ENCODE data around the gene SMIM20.
"Not testable (repeated sequence)": the region's sequence is repeated elsewhere in the genome, so short reads cannot be mapped to it uniquely, and the experiment has no call there.

The SMIM20 gene

DNA sequence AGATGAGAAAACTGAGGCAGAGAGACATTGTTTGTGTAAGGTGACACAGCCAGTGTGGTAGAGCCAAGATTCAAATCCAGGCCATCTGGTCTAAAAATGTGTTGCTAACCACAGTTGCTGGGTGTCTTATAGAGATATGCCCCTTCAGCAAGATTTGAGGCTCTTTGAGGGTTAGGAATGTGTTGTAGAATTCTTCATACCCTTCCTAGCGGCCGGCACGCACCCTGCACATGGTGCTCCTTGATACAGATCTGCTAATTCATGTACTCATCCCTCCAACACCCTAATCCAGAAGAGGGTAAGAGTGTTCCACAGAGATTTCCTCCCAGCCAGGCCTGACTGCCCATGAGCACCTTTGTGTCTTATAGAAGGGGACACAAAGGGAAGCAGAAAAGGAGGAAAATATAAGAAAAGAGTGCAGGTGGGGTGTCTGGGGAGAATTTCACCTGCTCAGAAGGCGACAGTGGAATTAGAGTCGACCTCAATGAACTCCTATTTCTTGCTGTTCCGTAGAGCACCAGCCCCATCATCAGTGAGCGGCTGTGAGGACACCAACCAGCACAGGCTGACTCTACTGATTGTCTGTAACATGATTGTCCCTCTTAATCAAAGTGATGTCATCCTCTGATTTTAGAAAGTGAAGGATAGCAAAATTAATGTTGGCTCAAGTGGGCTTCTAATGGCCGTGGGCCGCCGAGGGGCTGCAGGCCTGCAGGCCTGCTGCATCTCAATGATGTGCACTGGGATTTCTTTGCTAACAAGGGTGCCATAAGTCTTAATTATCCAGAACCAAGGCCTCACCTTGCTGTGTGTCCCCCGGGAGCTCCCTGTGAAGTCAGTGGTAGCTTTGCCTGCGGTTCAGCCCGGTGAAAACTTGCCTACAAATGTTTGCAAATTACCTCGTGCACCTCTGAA is 24.2 kb upstream of the SMIM20 start:
- no peak for DNase-seq (ENCODE audit: extremely low spot score, insufficient read length, low read depth)
- no peak for FAIRE-seq

DNA sequence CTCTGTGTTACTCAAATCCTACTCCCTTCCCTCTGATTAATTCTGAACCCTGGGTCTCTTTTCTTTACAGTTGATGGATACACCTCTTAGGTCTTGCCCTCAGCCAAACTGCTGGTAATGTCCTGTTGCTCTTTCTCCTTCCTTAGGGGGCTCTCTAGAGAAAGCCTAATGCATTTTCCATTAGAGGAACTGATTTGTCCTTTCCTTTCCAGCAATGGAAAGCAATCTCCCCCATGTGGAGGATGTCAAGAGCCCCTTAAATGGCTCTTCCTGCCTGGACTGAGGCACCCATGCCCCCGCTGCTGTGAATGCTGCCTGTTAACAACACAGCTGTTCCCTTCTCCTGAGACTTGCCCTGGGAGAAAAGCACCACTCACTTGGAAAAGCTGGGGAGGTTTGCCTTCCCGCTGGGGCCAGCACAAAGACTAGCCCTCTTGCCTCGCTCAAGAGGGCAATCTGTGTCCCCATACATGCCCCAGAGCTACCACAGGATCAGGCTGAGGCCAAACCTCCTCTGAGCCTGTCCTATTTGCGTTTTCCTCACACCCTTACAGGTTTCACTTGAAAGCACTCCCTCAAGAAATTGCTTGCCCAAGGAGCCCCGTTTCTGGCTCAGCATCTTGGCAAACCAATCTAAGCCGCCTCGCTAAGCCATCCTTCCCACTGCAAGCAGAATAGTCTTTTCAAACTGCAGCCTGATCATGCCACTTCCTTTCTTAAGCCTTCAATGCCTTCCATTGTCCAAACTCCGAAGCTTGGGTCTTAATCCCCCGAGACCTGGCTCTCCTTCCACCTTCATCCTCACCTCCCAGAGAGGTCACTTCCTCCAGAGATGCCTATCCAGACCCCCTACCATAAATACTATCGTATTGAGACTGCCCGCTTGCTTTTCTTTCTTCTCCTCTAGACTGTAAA is 23.2 kb upstream of the SMIM20 start:
- DNase-seq (ENCODE audit: extremely low spot score, insufficient read length, low read depth) (no peak), FAIRE-seq (no peak)

DNA sequence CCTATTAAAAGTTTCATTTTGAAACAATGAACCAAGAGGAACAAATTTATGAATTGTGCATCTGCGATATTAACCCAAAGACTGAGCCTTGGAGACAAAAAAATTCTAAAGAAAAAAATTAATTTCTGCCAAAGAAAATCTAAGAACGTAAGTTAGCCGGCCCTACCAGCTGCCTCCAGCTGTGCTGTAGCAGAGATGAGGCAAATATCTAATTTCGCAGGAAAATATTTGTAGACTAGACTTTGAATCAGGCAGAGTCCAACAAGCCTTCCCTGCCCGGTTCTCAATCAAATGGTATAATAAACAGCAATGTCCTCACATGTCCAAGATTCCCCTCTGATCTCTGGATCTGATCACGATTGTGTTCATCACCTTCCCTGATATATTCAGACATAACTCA is 21.2 kb upstream of the SMIM20 start:
- DNase-seq (ENCODE audit: extremely low spot score, insufficient read length, low read depth) (no peak), FAIRE-seq (no peak)

DNA sequence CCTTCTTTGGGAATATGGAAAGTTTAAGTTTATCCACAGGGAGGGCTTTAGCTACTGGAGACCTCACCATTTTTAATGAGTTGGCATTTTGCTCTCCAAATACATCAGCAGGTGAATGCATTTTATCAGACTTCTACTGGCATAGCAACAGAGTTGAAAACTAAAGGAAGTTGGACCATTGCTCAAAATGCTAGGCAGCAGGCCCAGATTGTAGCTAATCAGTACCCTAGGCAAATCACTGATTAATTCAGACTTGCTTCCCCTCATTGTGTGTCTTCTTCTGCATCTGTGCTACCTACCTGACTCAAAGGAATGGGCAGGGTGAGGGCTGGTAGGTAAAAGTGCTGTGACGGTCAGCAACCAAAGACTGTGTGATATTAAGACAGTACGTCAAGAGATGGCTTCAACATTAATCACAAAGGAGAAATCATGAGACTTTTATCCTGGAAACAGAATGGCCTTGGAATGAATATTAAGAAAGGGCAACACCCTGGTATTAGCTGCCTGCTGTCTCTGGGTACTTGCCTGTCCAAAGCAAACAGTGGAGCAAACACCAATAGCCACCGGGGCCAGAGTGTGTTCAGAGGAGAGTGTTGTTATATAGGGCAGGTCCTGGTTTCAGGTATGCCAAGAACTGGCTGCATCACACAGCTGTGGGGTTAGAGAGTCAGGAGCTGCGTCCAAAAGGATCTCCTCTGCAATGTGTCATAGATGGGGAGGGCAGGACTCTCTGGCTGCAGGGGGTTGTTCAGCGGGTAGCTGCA is 17.1 kb upstream of the SMIM20 start:
- DNase-seq (ENCODE audit: extremely low spot score, insufficient read length, low read depth) (no peak), FAIRE-seq (no peak)

DNA sequence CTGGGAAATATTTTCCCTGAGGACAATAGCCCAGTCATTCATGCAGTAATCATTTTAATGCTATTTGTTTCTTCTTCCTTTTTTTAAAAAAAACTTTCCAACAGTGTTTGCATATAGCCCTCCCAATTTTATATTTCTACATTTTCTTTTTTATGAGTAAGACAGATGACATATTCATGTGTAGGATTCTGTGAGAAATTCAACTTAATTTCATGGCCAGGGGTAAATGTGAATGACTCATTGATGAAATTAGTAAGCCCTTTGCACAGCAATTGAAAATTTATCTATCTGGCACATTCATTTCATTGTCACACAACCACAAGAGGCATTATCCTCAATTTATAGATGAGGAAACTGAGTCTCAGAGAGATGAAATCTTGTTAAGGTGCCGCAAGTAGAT is 13.7 kb upstream of the SMIM20 start:
- no peak for FAIRE-seq

DNA sequence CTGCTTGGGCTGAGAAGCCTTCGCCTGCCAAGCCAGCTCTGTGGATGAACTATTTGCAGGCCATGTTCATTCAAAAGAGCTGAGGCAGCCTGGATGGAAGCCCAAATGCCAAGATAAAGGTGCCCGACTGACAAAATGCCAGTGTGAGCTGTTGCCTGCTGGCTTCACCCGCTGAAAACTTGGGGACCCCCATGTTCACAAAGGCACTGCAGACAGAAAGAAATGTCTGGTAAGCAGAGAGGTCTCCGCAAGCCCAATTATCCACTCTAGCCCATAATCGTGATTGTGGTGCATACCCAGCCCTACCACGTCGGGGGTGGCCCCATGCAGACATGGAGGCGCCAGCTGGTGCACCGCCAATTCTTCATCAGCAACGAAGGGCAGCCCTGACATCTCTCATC is 13.0 kb upstream of the SMIM20 start:
- DNase-seq (ENCODE audit: extremely low spot score, insufficient read length, low read depth) (no peak), FAIRE-seq (no peak)

More for the DNA sequence above, 13.7 kb upstream of the SMIM20 start:
- DNase-seq (ENCODE audit: extremely low spot score, insufficient read length, low read depth): no peak

DNA sequence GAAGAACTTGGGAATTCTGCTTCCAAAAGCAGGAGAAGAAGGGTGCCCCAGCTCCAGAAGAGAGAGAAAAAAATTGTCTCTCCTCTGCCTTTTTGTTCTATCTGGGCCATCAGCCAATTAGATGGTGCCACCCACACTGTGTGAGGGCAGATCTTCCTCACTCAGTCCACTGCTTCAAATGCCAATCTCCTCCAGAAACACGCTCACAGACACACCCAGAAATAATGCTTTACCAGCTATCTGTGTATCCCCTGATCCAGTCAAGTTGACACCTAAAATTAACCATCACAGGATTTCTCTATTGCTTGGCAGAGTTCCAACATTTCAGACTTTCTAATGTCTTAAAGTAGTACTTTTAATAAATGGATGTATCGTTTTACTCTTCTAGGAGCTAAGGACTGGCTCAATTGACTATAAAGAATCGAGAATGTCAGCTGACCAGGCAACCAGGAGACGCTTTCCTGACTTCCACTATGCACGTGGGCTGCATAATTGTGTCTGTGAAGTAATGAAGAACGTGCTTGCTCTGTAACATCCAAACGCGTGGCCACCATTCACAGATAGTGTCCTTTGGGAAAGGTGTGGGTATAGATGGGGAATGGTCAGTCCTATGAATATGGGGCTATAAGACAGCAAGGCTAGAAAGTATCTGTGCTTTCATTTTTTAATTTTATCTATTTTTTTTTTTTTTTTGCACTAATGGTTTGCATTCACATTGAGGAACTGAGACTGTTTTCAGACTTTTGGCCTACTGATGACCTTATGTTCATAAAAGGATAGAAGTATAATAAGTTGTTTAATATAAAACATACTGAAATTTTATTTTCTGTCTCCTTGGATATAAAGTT is 9.9 kb upstream of the SMIM20 start:
- DNase-seq (ENCODE audit: extremely low spot score, insufficient read length, low read depth) (no peak), FAIRE-seq (no peak)

DNA sequence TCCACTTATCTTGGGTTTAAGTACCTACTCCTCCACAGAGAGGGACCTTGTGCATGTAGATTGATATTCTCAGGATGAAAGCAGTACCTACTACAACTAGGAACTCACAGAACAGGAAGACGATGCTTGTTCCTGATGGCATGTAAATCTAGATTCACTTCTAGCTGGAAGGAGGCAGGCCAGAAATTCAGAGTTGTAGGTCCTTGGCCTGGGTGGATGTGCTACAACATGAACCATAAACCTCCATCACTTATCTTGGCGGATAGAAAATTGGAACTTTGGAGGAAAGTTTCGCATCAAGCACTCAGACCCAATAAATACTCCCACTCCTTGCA is 9.3 kb upstream of the SMIM20 start:
- FAIRE-seq (peak; percentile 70), DNase-seq (ENCODE audit: extremely low spot score, insufficient read length, low read depth) (no peak)

DNA sequence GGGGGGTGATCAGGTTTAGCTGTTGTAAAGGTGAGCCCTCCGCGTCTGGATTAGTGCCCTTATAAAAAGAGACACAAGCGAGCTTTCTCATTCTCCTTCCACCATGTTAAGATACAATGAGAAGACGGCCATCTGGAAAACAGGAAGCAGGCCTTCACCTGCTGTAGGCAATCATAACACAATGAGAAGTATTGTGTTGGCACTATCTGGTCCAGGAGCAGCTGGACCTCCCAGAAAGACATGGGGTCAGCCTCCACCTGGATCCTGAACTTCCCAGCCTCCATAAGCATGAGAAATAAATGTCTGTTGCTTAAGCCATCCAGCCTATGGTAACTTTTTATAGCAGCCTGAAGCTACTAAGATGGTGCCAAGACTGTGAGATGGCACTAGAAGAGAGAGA is 8.6 kb upstream of the SMIM20 start:
- FAIRE-seq (no peak), DNase-seq (ENCODE audit: extremely low spot score, insufficient read length, low read depth) (no peak)

DNA sequence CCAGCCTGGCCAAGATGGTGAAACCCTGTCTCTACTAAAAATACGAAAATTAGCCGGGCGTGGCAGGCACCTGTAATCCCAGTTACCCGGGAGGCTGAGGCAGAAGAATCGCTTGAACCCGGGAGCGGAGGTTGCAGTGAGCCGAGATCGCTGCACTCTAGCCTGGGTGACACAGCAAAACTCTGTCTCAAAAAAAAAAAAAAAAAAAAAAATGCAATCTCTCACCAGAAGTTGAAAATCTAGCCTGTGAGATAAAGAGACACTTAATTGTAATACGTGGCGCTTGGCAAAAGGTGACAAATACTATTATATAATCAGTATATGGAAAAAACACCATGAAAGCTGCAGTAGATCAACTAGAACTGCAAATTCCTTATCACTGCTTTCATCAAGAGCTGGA is 7.9 kb upstream of the SMIM20 start:
- FAIRE-seq; DNase-seq (ENCODE audit: extremely low spot score, insufficient read length, low read depth): not testable (repeated sequence)

DNA sequence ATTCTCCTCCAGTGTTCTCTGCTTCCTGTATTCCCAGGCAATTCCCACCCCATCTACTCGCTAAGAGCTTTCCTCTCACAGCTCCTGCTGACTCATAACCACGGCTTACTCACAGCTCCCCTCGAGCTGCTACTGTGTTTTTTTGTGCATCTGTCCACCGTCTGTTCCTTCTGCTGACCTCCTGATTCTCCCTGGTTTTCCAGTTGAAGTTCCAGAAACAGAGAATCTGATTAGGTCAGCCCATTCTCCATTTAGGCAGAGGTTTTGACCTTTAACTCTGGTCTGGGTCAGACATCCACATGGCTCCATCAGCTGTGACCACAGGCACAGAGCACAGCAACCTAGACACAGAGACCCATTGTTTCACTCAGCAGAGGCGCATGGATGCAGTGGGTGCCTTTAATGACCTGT is 5.5 kb upstream of the SMIM20 start:
- no peak for FAIRE-seq
- no peak for DNase-seq (ENCODE audit: extremely low spot score, insufficient read length, low read depth)

DNA sequence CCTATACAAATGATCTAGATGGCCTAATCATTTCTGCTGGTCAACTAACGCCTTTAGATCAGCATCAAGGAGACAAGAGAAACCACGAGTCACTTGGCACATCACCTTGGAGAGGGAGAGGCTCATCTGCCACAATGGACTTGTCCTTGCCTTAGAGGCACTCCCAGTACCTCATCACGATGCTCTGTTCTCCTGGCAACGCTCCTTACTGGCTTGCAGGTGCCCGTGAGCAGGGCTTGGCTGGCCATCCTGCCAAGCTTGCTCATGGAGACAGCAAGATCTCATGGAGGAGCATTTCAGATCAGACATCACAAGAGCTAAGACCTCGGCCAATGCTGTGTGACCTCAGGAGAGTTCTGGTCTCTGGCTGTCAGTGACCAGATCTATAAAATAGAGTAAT is 2.7 kb upstream of the SMIM20 start:
- FAIRE-seq (no peak), DNase-seq (ENCODE audit: extremely low spot score, insufficient read length, low read depth) (no peak)

DNA sequence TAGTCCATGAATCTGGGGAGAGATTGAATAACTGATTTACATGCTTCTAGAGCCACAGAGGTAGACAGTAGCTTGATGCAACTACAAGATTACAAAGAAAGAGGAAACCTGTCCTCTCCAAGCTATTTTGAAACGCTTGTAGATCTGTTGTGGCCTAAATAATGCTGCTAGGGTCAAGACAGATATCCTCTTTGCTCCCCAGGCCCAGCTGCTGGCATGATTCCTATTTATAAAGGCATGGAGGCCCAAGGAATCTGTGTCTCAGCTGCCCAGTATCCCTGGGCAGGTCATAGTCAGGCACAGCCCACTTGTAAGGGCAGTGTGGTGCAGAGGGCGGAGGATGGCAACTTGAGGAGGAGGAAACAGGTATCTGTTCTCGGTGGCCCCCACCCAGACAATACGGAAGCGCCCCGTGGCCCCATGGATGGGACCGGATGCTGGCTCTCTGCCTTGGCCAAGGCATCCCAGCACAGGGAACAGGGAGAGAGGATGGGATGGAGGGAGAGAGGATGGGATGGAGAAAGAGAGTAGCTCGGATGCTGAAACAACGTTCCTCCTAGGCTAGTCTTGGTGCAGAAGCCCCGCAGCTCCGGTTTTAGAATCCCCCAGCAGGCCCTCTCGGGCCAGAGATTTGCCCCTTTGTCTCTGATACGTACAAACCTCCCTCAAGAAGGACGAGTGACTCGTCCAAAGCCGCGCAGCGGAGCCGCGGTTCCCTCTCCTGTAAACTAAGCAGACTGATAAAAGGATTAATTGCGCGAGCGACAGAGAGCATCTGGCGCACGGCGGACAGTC is 767 bp upstream of the SMIM20 start:
- peak; percentile 9 for DNase-seq (ENCODE audit: extremely low spot score, insufficient read length, low read depth)
- FAIRE-seq: no peak

DNA sequence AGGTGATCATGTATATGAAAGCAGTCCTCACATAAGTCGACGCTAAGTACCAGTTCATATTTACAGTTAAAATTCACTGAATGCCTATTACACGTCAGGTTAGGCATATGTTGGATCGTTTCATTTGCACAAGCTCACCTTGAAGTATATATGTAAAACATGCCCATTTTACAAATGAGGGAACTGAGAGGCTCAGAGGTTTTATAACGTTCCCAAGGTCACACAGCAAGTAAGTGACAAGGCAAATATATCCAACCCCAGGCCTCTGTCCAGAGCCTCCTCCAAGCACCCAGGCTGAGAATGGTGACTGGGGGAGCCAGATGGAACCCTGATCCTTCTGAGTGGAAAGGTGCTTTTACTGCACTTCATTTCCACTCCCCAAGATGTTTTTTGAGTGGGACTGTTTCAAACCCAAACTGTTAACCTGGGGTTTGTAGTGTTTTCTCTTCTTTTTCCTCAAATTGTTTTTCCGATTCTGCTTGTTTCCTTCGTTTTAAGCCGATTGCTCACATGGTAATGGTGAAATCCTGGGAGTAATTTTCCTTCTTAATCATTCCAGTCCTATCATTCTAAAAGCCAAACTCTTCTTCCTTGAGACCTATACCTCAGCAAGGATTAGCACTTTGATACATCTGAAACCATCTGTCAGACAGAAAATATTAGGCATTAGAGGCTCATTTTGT is 791 bp downstream of the SMIM20 start:
- FAIRE-seq (no peak), DNase-seq (ENCODE audit: extremely low spot score, insufficient read length, low read depth) (no peak)

DNA sequence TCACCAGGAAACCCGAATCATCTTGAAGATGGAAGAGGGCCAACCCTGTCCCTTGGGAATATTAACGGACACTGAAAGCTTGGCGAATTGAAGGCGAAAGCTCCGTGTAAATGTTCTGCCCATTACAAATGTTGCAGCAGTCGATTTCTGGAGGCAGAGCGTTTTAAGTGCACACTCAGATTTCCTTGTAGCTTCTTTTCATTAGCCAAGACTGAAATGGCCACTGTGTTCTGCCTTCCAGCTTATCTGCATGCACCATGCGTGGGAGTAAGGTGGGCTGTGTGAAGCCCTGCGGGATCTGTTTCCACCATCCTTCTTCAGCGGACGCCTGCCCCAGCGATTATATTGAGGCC is 1.3 kb downstream of the SMIM20 start:
- no peak for DNase-seq (ENCODE audit: extremely low spot score, insufficient read length, low read depth)
- no peak for FAIRE-seq

DNA sequence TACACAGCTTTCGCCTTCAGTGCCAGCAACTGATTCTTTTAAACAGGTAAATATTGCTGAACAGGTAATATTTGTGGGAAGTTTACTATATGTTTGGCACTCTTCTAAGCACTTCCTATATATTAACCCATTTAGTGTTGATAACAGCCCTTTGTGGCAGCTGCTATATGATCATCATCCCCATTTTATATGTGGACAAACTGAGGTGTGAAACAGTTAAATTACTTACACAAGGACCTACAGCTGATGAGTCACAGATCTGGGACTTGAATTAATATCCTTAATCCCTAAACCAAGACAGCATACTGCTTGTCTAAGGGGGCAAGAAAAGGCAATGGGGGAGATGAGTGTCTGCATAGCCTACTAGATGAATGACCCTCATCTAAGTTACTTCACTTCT is 2.9 kb downstream of the SMIM20 start:
- no peak for DNase-seq (ENCODE audit: extremely low spot score, insufficient read length, low read depth)
- FAIRE-seq: no peak

DNA sequence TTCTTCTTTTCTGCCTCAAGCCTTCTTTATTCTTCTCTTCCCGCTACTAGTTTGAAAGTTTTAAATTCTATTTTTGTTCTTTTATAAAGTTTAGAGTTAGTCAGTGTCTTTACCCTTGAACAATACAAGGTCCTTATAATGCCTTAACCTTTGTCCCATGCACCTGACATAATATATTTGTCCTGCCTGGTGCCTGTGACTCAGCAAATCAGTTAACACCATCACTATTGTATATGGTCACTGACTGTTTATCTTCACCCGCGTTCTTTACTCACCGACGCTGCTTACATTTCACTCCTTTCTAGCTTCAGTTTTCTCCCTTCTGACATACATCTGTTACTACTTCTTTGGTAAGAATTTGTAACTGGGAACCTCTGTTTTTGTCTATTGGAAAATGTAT is 5.7 kb downstream of the SMIM20 start:
- FAIRE-seq (no peak), DNase-seq (ENCODE audit: extremely low spot score, insufficient read length, low read depth) (no peak)

DNA sequence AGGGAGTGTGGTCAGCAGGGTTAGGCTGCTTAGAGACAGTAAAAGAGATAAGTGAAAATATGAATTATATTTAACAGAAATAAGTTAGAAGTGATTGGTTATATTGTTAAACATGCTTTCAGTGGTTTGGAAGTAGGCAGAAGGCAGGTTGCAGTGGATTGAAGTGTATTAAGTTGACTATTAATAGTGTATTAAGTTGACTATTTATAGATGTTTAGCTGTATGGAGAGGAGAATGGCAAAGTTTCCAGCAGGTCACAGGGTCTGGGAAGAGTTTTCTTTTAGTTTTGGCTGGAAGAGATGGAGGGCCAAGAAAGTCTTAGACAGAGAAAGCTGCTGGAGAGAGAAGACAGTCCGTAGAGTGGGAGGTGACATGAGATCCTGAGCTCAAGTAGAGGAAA is 7.9 kb downstream of the SMIM20 start:
- DNase-seq (ENCODE audit: extremely low spot score, insufficient read length, low read depth) (no peak), FAIRE-seq (no peak)
